Subcutaneous abdominal adipose tissue (tissue), 5 donors: Measurements from ENCODE around the gene EEFSEC.

ENCODE experiments used
- H3K27ac ChIP-seq: one replicate; pipeline ENCODE4 v1.7.0; 2013; ENCODE audit warnings: low read depth, mild to moderate bottlenecking, inconsistent platforms, low read length, moderate library complexity
- H3K27me3 ChIP-seq, 5 donors: one replicate each; pipeline ENCODE4 v1.7.0; 2013; ENCODE audit warnings: low read length in 5 of 5, inconsistent platforms in 1 of 5; ENCODE audit not compliant: control insufficient read depth in 5 of 5, insufficient read depth in 4 of 5
- H3K36me3 ChIP-seq, 5 donors: one replicate each; pipeline ENCODE4 v1.7.0; 2013; ENCODE audit warnings: low read length in 5 of 5; ENCODE audit not compliant: control insufficient read depth in 5 of 5, insufficient read depth in 5 of 5
- H3K4me1 ChIP-seq, 5 donors: one replicate each; pipeline ENCODE4 v1.7.0; 2013; ENCODE audit warnings: low read length in 5 of 5, mild to moderate bottlenecking in 3 of 5, moderate library complexity in 1 of 5; ENCODE audit not compliant: control insufficient read depth in 5 of 5, insufficient read depth in 5 of 5
- H3K4me3 ChIP-seq, 5 donors: one replicate each; pipeline ENCODE4 v1.7.0; 2013; ENCODE audit warnings: low read length in 5 of 5, low read depth in 1 of 5
- H3K9ac ChIP-seq, 5 donors: one replicate each; pipeline ENCODE4 v1.7.0; 2013; ENCODE audit warnings: low read length in 5 of 5, mild to moderate bottlenecking in 4 of 5, moderate library complexity in 3 of 5
- H3K9me3 ChIP-seq, 5 donors: one replicate each; pipeline ENCODE4 v1.7.0; 2013; ENCODE audit warnings: low read length in 5 of 5; ENCODE audit not compliant: control insufficient read depth in 5 of 5
- donor health status: healthy.
- donor health status: healthy.
- donor health status: healthy.
- donor health status: healthy.
- donor health status: healthy.

EEFSEC gene

GRCh38 chr3:128237348-128238183 is 84.3 kb downstream of the EEFSEC start:
- Histone ChIP-seq H3K4me3 (no peak overlapping the region), H3K9ac (no peak overlapping the region), H3K36me3 (no peaks in the 10 kb centered on the region), H3K9me3 (no peaks in the 10 kb centered on the region), H3K27me3 (no peaks in the 10 kb centered on the region), H3K27ac (no peak overlapping the region), H3K4me1 (peaks cover 3 to 17% (median 16%) of the 10 kb centered on the region in 5 donors)

DNA sequence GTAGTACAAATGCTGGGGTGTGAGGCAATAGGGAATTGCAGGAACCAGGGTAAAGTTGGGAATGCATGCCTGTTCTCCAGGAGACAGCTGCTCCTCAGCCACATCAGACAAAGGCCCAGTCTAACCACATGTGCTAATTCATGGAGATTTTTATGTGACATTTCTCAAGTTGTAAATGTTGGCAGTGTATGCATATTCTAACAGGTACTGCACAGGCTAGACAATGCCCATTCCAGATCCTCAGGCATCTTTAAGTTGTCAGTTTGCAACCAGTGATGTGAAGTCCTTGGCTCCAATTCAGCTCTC is 84.9 kb downstream of the EEFSEC start:
- Histone ChIP-seq H3K9ac (no peak overlapping the region), H3K27ac (no peak overlapping the region)

DNA sequence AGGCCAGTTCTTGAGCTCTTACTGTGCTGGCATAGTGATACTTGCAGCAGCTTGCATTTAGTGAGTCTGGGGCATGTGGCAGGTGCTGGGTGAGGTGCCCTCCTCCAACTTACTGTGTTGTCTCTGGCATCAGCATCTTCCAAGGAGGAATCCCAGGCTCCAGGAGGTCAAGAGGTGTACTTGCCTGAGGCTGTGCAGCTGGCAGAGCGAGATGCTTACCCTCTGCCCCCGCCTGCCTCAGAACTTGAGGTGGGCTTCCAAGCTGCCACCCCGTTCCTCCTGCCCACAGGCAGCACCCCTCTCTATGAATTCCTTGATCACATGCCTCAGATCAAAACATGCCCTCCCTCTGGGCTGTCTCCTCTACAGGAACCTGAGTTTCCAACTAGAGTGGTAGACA is 86.0 kb downstream of the EEFSEC start:
- Histone ChIP-seq H3K27ac (no peak overlapping the region), H3K9ac (no peak overlapping the region), H3K36me3 (no peaks in the 10 kb centered on the region), H3K4me1 (peaks cover 3 to 17% (median 11%) of the 10 kb centered on the region in 5 donors), H3K27me3 (no peaks in the 10 kb centered on the region), H3K9me3 (no peaks in the 10 kb centered on the region), H3K4me3 (no peak overlapping the region)

More for the DNA sequence above, 84.9 kb downstream of the EEFSEC start:
- H3K36me3 ChIP-seq: no peaks in the 10 kb centered on the region
- no peak overlapping the region for H3K4me3 ChIP-seq
- H3K9me3 ChIP-seq: no peaks in the 10 kb centered on the region
- peaks cover 3 to 17% (median 11%) of the 10 kb centered on the region in 5 donors for H3K4me1 ChIP-seq
- no peaks in the 10 kb centered on the region for H3K27me3 ChIP-seq

DNA sequence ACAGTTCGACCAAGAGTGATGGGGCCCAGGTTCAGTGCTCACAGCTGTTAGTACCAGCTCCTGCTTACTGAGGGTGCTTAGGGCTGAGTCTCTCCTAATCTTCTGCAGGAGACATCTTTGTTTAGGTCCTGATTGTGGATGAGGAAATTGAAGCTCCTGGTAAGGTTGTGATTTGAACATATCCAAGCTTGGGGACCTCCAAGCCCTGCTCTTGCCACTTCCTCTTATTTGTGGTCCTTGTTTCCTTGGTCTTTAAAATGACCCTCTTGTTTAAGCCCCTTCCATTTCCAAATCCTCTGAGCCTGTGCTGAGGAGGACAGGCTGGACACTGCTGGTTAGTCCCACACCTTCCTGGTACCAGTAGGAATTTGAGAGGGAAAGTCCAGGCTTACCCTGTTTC is 87.0 kb downstream of the EEFSEC start:
- H3K27ac ChIP-seq: no peak overlapping the region

DNA sequence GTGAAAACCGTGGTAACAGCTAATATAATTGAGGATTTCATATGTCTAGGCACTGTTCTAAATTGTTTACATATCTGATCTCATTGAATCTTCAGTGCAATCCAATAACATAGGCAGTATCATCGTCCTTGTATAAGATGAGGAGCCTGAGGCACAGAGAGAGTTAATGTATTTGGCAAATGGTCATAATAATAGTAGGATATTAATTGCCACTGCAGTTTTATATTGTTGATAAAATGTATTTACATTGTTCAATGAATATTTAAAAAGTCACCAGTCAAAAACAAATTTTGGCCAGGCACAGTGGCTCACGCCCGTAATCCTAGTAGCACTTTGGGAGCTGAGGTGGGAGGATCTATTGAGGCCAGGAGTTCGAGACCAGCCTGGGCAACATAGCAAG is 88.5 kb downstream of the EEFSEC start:
- H3K36me3 ChIP-seq: peaks cover 0 to 3% (median under 1%) of the 10 kb centered on the region in 5 donors
- H3K4me3 ChIP-seq: no peak overlapping the region
- H3K4me1 ChIP-seq: peaks cover 3 to 17% (median 11%) of the 10 kb centered on the region in 5 donors

More for the DNA sequence above, 87.0 kb downstream of the EEFSEC start:
- Histone ChIP-seq H3K9me3 (no peaks in the 10 kb centered on the region), H3K27me3 (no peaks in the 10 kb centered on the region), H3K4me3 (no peak overlapping the region), H3K4me1 (peaks cover 3 to 17% (median 11%) of the 10 kb centered on the region in 5 donors), H3K9ac (no peak overlapping the region), H3K36me3 (no peaks in the 10 kb centered on the region)

DNA sequence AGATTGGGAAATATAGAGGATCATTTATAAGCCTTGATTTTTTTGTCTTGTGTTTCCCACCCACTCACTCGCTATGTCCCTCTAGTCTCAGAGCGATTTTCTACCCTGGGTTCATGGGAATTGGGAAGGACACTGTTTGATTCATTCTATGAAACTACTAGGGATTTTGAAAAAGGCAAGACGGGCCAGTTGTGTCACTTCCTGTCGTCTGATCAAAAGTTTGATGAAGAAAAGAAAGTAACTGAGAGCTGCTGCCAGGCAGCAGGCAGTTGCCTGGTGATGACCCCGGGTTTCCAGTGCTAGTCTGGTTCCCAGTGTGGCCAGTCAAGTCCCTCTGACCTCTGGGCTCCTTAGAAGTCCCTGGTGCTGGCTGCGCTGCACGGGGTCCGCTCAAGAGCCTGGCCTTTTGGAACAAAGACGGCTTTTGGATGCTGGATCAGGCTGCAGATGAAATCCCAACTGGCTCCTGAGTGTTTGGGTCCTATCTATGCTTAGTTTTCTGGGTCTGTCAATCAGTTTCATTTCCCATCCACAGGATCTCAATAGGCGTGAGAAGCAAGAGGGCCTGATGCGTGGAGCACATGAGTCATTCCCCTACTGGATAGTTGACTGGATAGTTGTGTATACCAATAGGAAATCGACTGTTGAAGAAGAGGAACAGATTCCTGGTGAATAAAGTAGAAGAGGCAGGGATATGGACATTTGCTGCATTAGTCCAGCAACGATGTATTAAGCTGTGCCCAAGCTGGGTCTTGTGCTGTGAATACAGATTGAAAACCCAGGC is 89.7 kb downstream of the EEFSEC start:
- Histone ChIP-seq H3K9me3 (no peaks in the 10 kb centered on the region), H3K9ac (no peak overlapping the region), H3K27me3 (no peaks in the 10 kb centered on the region)

More for the DNA sequence above, 88.5 kb downstream of the EEFSEC start:
- Histone ChIP-seq H3K27ac (no peak overlapping the region), H3K9ac (no peak overlapping the region), H3K27me3 (no peaks in the 10 kb centered on the region), H3K9me3 (no peaks in the 10 kb centered on the region)

DNA sequence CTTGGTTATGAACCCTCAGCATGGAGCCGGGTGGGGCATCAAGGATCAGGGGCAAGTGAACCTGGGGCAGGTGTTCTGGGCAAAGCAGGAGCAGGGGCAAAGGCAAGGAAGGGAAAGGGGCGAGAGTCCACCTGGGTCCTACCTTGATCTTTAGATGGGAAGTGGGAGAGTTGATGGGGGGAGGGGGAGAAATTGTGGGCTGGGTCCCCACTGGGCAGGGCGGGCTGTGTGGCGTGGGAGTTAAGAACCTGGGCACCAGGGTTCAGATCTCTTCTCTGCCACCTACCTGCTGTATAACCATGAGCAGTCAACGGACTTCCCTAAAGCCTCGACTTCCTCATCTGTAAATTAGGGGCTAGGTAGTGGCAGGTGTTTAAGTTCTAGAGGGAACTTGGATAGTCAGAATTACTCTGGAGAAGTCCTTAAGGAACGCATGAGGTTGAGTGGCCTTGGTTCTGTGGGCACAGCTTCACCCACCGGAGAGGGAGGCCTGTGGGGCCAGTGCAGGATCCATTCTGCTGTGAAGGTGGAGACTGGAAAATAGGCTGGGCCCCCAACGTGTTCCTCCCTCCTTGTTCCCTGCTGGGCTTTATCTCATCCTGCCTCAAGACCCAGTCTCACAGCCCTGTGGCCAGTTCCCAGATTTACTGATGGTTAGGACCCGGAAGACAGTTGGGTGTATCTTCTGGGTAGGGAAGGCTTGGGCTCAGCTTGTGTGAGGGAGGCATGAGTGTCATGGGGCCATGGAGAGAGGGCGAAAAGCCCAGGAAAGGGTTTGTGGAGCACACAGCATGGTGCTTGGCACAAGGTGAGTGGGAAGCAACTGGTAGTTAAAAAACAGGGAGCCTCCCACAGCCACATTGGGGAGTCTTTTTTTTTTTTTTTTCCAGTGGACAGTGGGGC is 90.6 kb downstream of the EEFSEC start:
- H3K4me1 ChIP-seq: peaks cover 0 to 1% (median 0%) of the 10 kb centered on the region in 5 donors
- no peak overlapping the region for H3K27ac ChIP-seq
- no peaks in the 10 kb centered on the region for H3K9me3 ChIP-seq
- H3K27me3 ChIP-seq: no peaks in the 10 kb centered on the region
- no peak overlapping the region for H3K9ac ChIP-seq
- H3K36me3 ChIP-seq: peaks cover 5 to 18% (median 16%) of the 10 kb centered on the region in 5 donors
- no peak overlapping the region for H3K4me3 ChIP-seq

More for the DNA sequence above, 89.7 kb downstream of the EEFSEC start:
- Histone ChIP-seq H3K4me1 (peaks cover 0 to 9% (median 4%) of the 10 kb centered on the region in 5 donors), H3K4me3 (no peak overlapping the region), H3K36me3 (peaks cover under 1 to 16% (median 12%) of the 10 kb centered on the region in 5 donors), H3K27ac (no peak overlapping the region)

GRCh38 chr3:128245460-128245859 is 92.2 kb downstream of the EEFSEC start:
- H3K27me3 ChIP-seq: no peaks in the 10 kb centered on the region
- H3K9ac ChIP-seq: no peak overlapping the region

GRCh38 chr3:128247666-128248409 is 94.6 kb downstream of the EEFSEC start:
- Histone ChIP-seq H3K4me1 (no peaks in the 10 kb centered on the region), H3K27ac (no peak overlapping the region), H3K36me3 (peaks cover 5 to 21% (median 17%) of the 10 kb centered on the region in 5 donors)

More at GRCh38 chr3:128245460-128245859, 92.2 kb downstream of the EEFSEC start:
- H3K4me3 ChIP-seq: no peak overlapping the region
- no peak overlapping the region for H3K27ac ChIP-seq
- H3K9me3 ChIP-seq: no peaks in the 10 kb centered on the region
- peaks cover 5 to 18% (median 16%) of the 10 kb centered on the region in 5 donors for H3K36me3 ChIP-seq
- no peaks in the 10 kb centered on the region for H3K4me1 ChIP-seq

More at GRCh38 chr3:128247666-128248409, 94.6 kb downstream of the EEFSEC start:
- Histone ChIP-seq H3K9me3 (no peaks in the 10 kb centered on the region), H3K9ac (no peak overlapping the region), H3K4me3 (no peak overlapping the region), H3K27me3 (no peaks in the 10 kb centered on the region)
